Fibroblast of lung (primary cell): ENCODE results near the gene SMC5. TPM values are rescaled to one million over a fixed set of nuclear protein-coding genes. Genes with fewer than 3 reads are reported as not detected.

ENCODE experiments used
- DNase-seq, 2 donors: peaks; one replicate each; pipeline versions ENCODE4 v3.0.0 to v3.0.0-alpha.2; 2010; ENCODE audit warnings: low read depth in 2 of 2
- H2AFZ ChIP-seq: 2 replicates; pipeline ENCODE4 v1.5.1; 2012; ENCODE audit warnings: low read length, control low read depth, inconsistent platforms
- H3K27ac ChIP-seq: 2 replicates; pipeline ENCODE4 v1.5.1; 2011; ENCODE audit warnings: low read length, control low read depth; ENCODE audit not compliant: insufficient read depth
- H3K27me3 ChIP-seq: 2 replicates; pipeline ENCODE4 v1.5.1; 2011; ENCODE audit warnings: mild to moderate bottlenecking, low read length; ENCODE audit not compliant: control insufficient read depth, insufficient read depth
- H3K36me3 ChIP-seq: 2 replicates; pipeline ENCODE4 v1.5.1; 2011; ENCODE audit warnings: low read length; ENCODE audit not compliant: control insufficient read depth, insufficient read depth
- H3K4me1 ChIP-seq: 2 replicates; pipeline ENCODE4 v1.5.1; 2011; ENCODE audit warnings: low read length; ENCODE audit not compliant: control insufficient read depth, insufficient read depth; ENCODE audit errors: extremely low read depth
- H3K4me2 ChIP-seq: 2 replicates; pipeline ENCODE4 v1.5.1; 2011; ENCODE audit warnings: low read length, control low read depth; ENCODE audit not compliant: insufficient read depth; ENCODE audit errors: extremely low read depth
- H3K4me3 ChIP-seq, 4 experiments: fragments of 200-600 bp in 1 of 4; sonication (generic) in 1 of 4; replicated peaks in 1 of 4; 2 replicates each; pipeline ENCODE4 v1.5.1; 2011 to 2016; ENCODE audit warnings: low read length in 4 of 4, low read depth in 3 of 4, mild to moderate bottlenecking in 3 of 4, control low read depth in 2 of 4, inconsistent platforms in 1 of 4, mixed read lengths in 1 of 4; ENCODE audit not compliant: insufficient read depth in 1 of 4; ENCODE audit errors: control extremely low read depth in 1 of 4
- H3K79me2 ChIP-seq: 2 replicates; pipeline ENCODE4 v1.5.1; 2012; ENCODE audit warnings: mild to moderate bottlenecking, low read length, inconsistent platforms; ENCODE audit not compliant: control insufficient read depth, insufficient read depth
- H3K9ac ChIP-seq: 2 replicates; pipeline ENCODE4 v1.5.1; 2011; ENCODE audit warnings: mild to moderate bottlenecking, low read length, control low read depth; ENCODE audit not compliant: insufficient read depth
- H3K9me3 ChIP-seq: 2 replicates; pipeline ENCODE4 v1.5.1; 2012; ENCODE audit warnings: low read depth, low read length; ENCODE audit not compliant: control insufficient read depth, insufficient read depth
- H4K20me1 ChIP-seq: 2 replicates; pipeline ENCODE4 v1.5.1; 2011; ENCODE audit warnings: low read length; ENCODE audit not compliant: control insufficient read depth, insufficient read depth; ENCODE audit errors: extremely low read depth
- CTCF ChIP-seq, 2 donors: IDR thresholded peaks in 1 of 2; conservative IDR thresholded peaks in 1 of 2; 1 replicate in 1 of 2; 2 replicates in 1 of 2; pipeline ENCODE4 v1.5.1; 2011 to 2012; ENCODE audit warnings: low read length in 2 of 2, control low read depth in 1 of 2, inconsistent platforms in 1 of 2, low read depth in 1 of 2, mild to moderate bottlenecking in 1 of 2
- EZH2 ChIP-seq: IDR thresholded peaks from 2 replicates; pipeline ENCODE4 v1.5.1; 2012; ENCODE audit warnings: low read length, control low read depth, mild to moderate bottlenecking; ENCODE audit errors: missing control alignments
- polyA plus RNA-seq, 2 donors: library from polyadenylated mRNA; depleted of rRNA in 1 of 2; stranded (reverse) in 1 of 2; unstranded in 1 of 2; fragments of >200 nt; gene quantifications; 2 replicates each; pipeline ENCODE4 v1.2.1, GENCODE V29; 2011 to 2012; ENCODE audit warnings: missing spikeins in 1 of 2
- total RNA-seq: library from RNA; depleted of rRNA; stranded (reverse); fragments of >200 nt; gene quantifications from 2 replicates; pipeline ENCODE4 v1.2.1, GENCODE V29; 2014

Gene SMC5
- total and polyA plus RNA-seq, 2 donors (not counting 1 experiment from before 2014, with no cell fraction given) = 21.6 to 29.2 TPM

GRCh38 chr9:70352802-70353201 is 94.0 kb downstream of the SMC5 start:
- Histone ChIP-seq H4K20me1 (no peaks in the 10 kb centered on the region), H3K79me2 (no peaks in the 10 kb centered on the region), H3K4me2 (no peak overlapping the region), H3K27me3 (no peaks in the 10 kb centered on the region), H3K4me3 (no peak overlapping the region), H3K36me3 (peaks cover 2% of the 10 kb centered on the region), H2AFZ (no peak overlapping the region), H3K27ac (no peak overlapping the region), H3K9me3 (no peaks in the 10 kb centered on the region), H3K9ac (no peak overlapping the region), H3K4me1 (no peaks in the 10 kb centered on the region)
- peak in 1 of 2 donors; percentile 48 for DNase-seq
- no peak for TF ChIP-seq EZH2
- peak; percentile 45 to 49 for TF ChIP-seq CTCF (conservative IDR thresholded peaks at IDR 0.05 in 1 of 2, IDR thresholded peaks at IDR 0.05 in 1 of 2; ENCODE audit: low read depth in 1 of 2, low read length in 2 of 2)

DNA sequence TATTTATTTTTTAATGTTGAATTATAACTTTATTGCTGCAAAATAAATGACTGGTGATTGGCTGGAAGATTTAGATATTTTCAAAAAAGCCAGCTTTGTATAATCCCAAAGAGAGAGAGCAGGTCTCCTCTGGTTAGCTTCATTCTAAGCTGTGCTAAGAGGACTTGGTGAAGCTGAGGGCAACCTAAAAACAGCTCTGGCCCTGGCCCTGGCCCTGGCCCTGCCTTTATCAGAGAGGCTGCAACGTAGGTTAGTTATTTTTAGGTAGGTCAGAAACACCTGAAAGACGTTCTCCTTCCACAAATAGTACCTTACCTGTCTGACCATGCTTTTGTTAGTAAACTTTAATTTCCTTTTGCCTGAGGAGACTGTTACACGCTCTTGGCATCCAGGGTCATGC is 97.0 kb downstream of the SMC5 start:
- H3K9me3 ChIP-seq = no peaks in the 10 kb centered on the region
- DNase-seq = no peak
- no peak for TF ChIP-seq CTCF (conservative IDR thresholded peaks at IDR 0.05 in 1 of 2, IDR thresholded peaks at IDR 0.05 in 1 of 2; ENCODE audit: low read depth in 1 of 2, low read length in 2 of 2)
- no peak for TF ChIP-seq EZH2
- H4K20me1 ChIP-seq = no peaks in the 10 kb centered on the region
- no peaks in the 10 kb centered on the region for H3K4me1 ChIP-seq
- H2AFZ ChIP-seq = no peak overlapping the region
- H3K4me3 ChIP-seq = no peak overlapping the region
- H3K27me3 ChIP-seq = no peaks in the 10 kb centered on the region
- H3K36me3 ChIP-seq = no peaks in the 10 kb centered on the region
- no peaks in the 10 kb centered on the region for H3K79me2 ChIP-seq
- no peak overlapping the region for H3K27ac ChIP-seq
- H3K4me2 ChIP-seq = no peak overlapping the region
- no peak overlapping the region for H3K9ac ChIP-seq

- H2AFZ ChIP-seq = no peak overlapping the region
- no peak for TF ChIP-seq EZH2
- TF ChIP-seq CTCF (conservative IDR thresholded peaks at IDR 0.05 in 1 of 2, IDR thresholded peaks at IDR 0.05 in 1 of 2; ENCODE audit: low read depth in 1 of 2, low read length in 2 of 2) = no peak
Measured at GRCh38 chr9:70362952-70363351, 104.2 kb downstream of the SMC5 start.

More at GRCh38 chr9:70362952-70363351, 104.2 kb downstream of the SMC5 start:
- Histone ChIP-seq H3K9me3 (no peaks in the 10 kb centered on the region), H3K9ac (no peak overlapping the region), H4K20me1 (no peaks in the 10 kb centered on the region), H3K4me1 (no peaks in the 10 kb centered on the region), H3K4me3 (no peak overlapping the region), H3K36me3 (no peaks in the 10 kb centered on the region), H3K79me2 (no peaks in the 10 kb centered on the region), H3K27ac (no peak overlapping the region), H3K27me3 (no peaks in the 10 kb centered on the region), H3K4me2 (no peak overlapping the region)
- DNase-seq = peak in 1 of 2 donors; percentile 54
